ENCODE measurements around the gene NDUFV3. TPM values are rescaled to one million over a fixed set of nuclear protein-coding genes. Genes with fewer than 3 reads are reported as not detected.
"Not testable (repeated sequence)": the region's sequence is repeated elsewhere in the genome, so short reads cannot be mapped to it uniquely, and the experiment has no call there.

The NDUFV3 gene
- total RNA-seq, 6 experiments from 2014 or later: 18.9 to 39.1 (median 23.6) TPM

DNA sequence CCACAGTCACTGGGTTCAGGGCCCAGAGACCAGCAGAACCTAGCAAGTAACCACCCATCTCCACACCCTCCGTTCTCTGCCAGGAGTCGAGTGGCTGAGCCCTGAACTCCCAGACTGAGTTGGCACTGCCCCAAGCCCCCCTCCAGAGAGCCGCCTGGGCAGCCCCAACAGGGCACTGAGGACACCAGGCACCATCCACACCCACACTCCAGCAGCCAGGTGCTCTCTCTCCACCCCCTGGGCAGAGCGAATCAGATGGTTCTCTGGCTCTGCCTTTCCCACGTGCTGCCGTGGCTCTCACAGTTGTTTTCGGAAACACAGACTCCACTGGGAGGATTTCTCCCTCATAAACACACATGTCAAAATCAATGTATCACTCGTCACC is 27.3 kb upstream of the NDUFV3 start:
- H3K27ac ChIP-seq: peak overlapping the region in 1 of 3 donors; percentile 8
- no peaks in the 10 kb centered on the region for H3K9me3 ChIP-seq
- peak in 2 of 3 donors; percentile 76 to 78 for DNase-seq
- WGBS (ENCODE audit: insufficient coverage, low coverage, low lambda C conversion rate, missing lambda C conversion rate): 55% methylated on average over 3 of the region's 8 CpGs
- intact Hi-C loops (cut with DNase I): no loop called here
- peaks cover 0 to 7% (median 0%) of the 10 kb centered on the region in 4 donors for H3K4me1 ChIP-seq
- no peaks in the 10 kb centered on the region for H3K27me3 ChIP-seq
- H3K36me3 ChIP-seq: peaks cover 0 to 31% (median 10%) of the 10 kb centered on the region in 4 donors
- H3K4me3 ChIP-seq: no peak overlapping the region
- TF ChIP-seq POLR2A (IDR thresholded peaks at IDR 0.05): no peak
- peak; percentile 21 to 84 (median 64) for ATAC-seq

DNA sequence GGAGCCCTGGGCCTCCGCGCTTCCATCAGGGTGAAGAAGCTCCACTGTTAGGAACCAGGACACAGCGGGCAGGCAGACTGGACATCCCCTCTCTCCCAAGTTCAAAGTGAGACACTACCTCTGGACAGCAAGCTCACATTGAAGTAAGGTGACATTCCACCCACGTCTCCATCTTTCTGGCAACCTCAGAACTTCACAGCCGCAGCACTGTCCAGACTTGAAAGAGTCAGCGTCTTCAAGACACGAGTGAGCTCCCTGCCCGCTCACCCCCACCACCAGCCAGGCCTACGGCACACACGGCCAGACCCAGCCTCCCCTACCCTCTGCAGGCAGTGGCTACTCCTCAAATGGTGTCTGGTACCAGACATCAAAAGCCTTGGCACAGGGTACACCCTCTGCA is 24.9 kb upstream of the NDUFV3 start:
- peaks cover 0 to 38% (median 15%) of the 10 kb centered on the region in 4 donors for H3K36me3 ChIP-seq
- no peak for ATAC-seq

DNA sequence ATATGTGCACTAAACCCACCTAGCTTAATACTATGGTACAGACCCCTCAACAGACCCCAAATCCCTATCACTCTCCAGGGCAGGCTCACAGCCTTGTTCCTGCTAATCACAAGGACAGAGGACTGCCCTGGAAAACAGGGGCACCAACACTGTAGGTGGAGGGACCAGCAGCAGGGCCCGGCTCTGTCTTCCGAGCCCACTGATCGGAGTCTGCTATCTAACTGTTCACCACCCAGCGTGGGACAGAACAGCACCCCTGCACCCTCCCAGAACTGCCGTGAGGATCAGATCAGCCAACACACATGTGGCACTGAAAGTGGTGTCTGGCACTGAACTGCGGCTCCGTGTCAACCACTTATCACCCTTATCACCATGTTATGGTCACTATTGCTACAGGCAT is 20.0 kb upstream of the NDUFV3 start:
- 100% methylated on average over 2 of the region's 7 CpGs for WGBS (ENCODE audit: insufficient coverage, low coverage, low lambda C conversion rate, missing lambda C conversion rate)
- H3K36me3 ChIP-seq: peaks cover 0 to 43% (median 21%) of the 10 kb centered on the region in 4 donors
- H3K4me1 ChIP-seq: peaks cover 0 to 7% (median under 1%) of the 10 kb centered on the region in 4 donors
- DNase-seq: no peak
- H3K27me3 ChIP-seq: no peaks in the 10 kb centered on the region
- no peak overlapping the region for H3K27ac ChIP-seq
- no peak overlapping the region for H3K4me3 ChIP-seq
- intact Hi-C loops (cut with DNase I): no loop called here
- no peaks in the 10 kb centered on the region for H3K9me3 ChIP-seq
- TF ChIP-seq POLR2A (IDR thresholded peaks at IDR 0.05): no peak
- TF ChIP-seq, protein P1, sequence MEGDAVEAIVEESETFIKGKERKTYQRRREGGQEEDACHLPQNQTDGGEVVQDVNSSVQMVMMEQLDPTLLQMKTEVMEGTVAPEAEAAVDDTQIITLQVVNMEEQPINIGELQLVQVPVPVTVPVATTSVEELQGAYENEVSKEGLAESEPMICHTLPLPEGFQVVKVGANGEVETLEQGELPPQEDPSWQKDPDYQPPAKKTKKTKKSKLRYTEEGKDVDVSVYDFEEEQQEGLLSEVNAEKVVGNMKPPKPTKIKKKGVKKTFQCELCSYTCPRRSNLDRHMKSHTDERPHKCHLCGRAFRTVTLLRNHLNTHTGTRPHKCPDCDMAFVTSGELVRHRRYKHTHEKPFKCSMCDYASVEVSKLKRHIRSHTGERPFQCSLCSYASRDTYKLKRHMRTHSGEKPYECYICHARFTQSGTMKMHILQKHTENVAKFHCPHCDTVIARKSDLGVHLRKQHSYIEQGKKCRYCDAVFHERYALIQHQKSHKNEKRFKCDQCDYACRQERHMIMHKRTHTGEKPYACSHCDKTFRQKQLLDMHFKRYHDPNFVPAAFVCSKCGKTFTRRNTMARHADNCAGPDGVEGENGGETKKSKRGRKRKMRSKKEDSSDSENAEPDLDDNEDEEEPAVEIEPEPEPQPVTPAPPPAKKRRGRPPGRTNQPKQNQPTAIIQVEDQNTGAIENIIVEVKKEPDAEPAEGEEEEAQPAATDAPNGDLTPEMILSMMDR (IDR thresholded peaks at IDR 0.05): no peak
- ATAC-seq: peak in 1 of 4 donors; percentile 30

More for the DNA sequence above, 24.9 kb upstream of the NDUFV3 start:
- H3K4me1 ChIP-seq: peaks cover 0 to 7% (median 0%) of the 10 kb centered on the region in 4 donors
- WGBS (ENCODE audit: insufficient coverage, low coverage, low lambda C conversion rate, missing lambda C conversion rate): 83% methylated on average over 1 of the region's 10 CpGs
- TF ChIP-seq, protein P1 (IDR thresholded peaks at IDR 0.05): no peak
- TF ChIP-seq POLR2A (IDR thresholded peaks at IDR 0.05): no peak
- no peaks in the 10 kb centered on the region for H3K27me3 ChIP-seq
- no peak overlapping the region for H3K4me3 ChIP-seq
- no peak overlapping the region for H3K27ac ChIP-seq
- no peak for DNase-seq
- no peaks in the 10 kb centered on the region for H3K9me3 ChIP-seq
- intact Hi-C loops (cut with DNase I): no loop called here

DNA sequence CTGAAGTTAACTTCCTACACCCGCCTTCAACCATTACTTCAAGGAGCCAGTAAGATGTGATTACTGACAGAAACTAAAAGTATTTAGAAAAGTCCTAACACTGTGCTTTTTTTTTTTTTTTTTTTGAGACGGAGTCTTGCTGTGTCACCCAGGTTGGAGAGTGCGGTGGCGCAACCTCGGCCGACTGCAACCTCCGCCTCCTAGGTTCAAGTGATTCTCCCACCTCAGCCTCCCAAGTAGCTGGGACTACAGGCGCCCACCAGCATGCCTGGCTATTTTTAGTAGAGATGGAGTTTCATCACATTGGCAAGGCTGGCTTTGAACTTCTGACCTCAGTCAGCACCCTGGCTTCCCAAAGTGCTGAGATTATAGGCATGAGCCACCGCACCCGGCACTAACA is 17.3 kb upstream of the NDUFV3 start:
- H3K9me3 ChIP-seq; intact Hi-C loops (cut with DNase I); ATAC-seq; H3K27me3 ChIP-seq; H3K4me3 ChIP-seq; DNase-seq; H3K27ac ChIP-seq: not testable (repeated sequence)
- Histone ChIP-seq H3K4me1 (peaks cover 0 to 12% (median 4%) of the 10 kb centered on the region in 4 donors), H3K36me3 (peaks cover 0 to 33% (median 17%) of the 10 kb centered on the region in 4 donors)
- WGBS (ENCODE audit: insufficient coverage, low coverage, low lambda C conversion rate, missing lambda C conversion rate): 94% methylated on average over 8 of the region's 10 CpGs

DNA sequence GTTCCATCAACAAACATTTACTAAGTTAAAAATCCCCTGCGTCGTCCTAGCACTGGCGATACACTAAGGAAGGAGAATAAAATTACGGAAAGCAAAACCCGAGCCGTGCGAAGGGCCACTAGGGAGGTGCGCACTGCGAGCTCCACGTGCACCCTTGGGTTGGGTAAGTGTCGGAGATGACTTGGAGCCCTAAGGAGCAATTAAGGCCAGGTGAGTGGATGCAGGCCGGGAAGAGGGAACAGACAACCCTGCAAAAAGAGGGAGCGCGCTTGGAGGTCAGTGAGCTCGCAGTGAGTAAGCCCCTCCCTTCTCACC is 14.5 kb upstream of the NDUFV3 start:
- no peaks in the 10 kb centered on the region for H3K9me3 ChIP-seq
- H3K4me1 ChIP-seq: peaks cover 0 to 12% (median 4%) of the 10 kb centered on the region in 4 donors
- no peak for TF ChIP-seq POLR2A (IDR thresholded peaks at IDR 0.05)
- TF ChIP-seq, protein P1 (IDR thresholded peaks at IDR 0.05): no peak
- peak overlapping the region in 1 of 3 donors; percentile 62 for H3K27ac ChIP-seq
- DNase-seq: no peak
- intact Hi-C loops (cut with DNase I): no loop called here
- 0% methylated on average over 10 of the region's 15 CpGs for WGBS (ENCODE audit: insufficient coverage, low coverage, low lambda C conversion rate, missing lambda C conversion rate)
- H3K4me3 ChIP-seq: peak overlapping the region; percentile 97 to 100 (median 100)
- peak; percentile 22 to 40 (median 35) for ATAC-seq
- peaks cover 0 to 6% (median 3%) of the 10 kb centered on the region in 4 donors for H3K36me3 ChIP-seq
- H3K27me3 ChIP-seq: no peaks in the 10 kb centered on the region
